K562 (cell line): Measurements from ENCODE around the gene CCDC167. TPM values are rescaled to one million over a fixed set of nuclear protein-coding genes. Genes with fewer than 3 reads are reported as not detected.

Source experiments
- BCOR ChIP-seq: fragments of 450-650 bp; IDR thresholded peaks from 2 replicates; pipeline ENCODE4 v1.6.1; 2016
- HNRNPH1 ChIP-seq: fragments of 200-400 bp; formaldehyde crosslinking; optimal IDR thresholded peaks from 2 replicates; pipeline ENCODE3; 2017; ENCODE audit warnings: low read depth, mild to moderate bottlenecking, low read length, moderate library complexity
- HSF4 ChIP-seq: fragments of 250-450 bp; sonication (Bioruptor Pico); IDR thresholded peaks from 2 replicates; pipeline ENCODE4 v2.1.2; 2022; ENCODE audit warnings: mild to moderate bottlenecking, moderate library complexity, borderline replicate concordance
- MBD1 ChIP-seq: fragments of 250-450 bp; sonication (Bioruptor Pico); IDR thresholded peaks from 2 replicates; pipeline ENCODE4 v1.8.0; 2022; ENCODE audit warnings: inconsistent platforms
- NR2F6 ChIP-seq: fragments of 450-650 bp; formaldehyde crosslinking; IDR thresholded peaks from 2 replicates; pipeline ENCODE4 v1.4.0; 2020; ENCODE audit warnings: mild to moderate bottlenecking
- POLR2A ChIP-seq: fragments of 450-650 bp; conservative IDR thresholded peaks from 2 replicates; pipeline ENCODE4 v1.6.1; 2016
- RBM15 ChIP-seq: fragments of 200-400 bp; formaldehyde crosslinking; IDR thresholded peaks from 2 replicates; pipeline ENCODE4 v1.6.1; 2018; ENCODE audit warnings: mild to moderate bottlenecking, low read length, moderate library complexity; ENCODE audit not compliant: insufficient read depth
- SOX6 ChIP-seq: fragments of 450-650 bp; IDR thresholded peaks from 2 replicates; pipeline ENCODE4 v1.6.1; 2014; ENCODE audit warnings: mild to moderate bottlenecking
- SP2 ChIP-seq: IDR thresholded peaks from 2 replicates; pipeline ENCODE4 v1.6.1; 2011; ENCODE audit warnings: mild to moderate bottlenecking, low read depth, low read length, moderate library complexity; ENCODE audit not compliant: poor library complexity, severe bottlenecking; ENCODE audit errors: extremely low read depth
- TBL1XR1 ChIP-seq, 2 experiments: IDR thresholded peaks; 2 replicates each; pipeline ENCODE4 v1.6.1; 2012; ENCODE audit warnings: improper control_type of control experiment in 2 of 2, low read length in 2 of 2, mild to moderate bottlenecking in 1 of 2
- polyA plus RNA-seq, 8 experiments: library from polyadenylated mRNA; depleted of rRNA in 4 of 8; stranded (reverse) in 5 of 8; unstranded in 3 of 8; fragments of >200 nt; fragmentation: Nextera tagmentation in 2 of 8; fragmentation: Illumina TruSeq in 1 of 8; extraction: Ambion mirVana in 2 of 8; extraction: Trizol in 1 of 8; gene quantifications; 2 replicates each; pipeline versions ENCODE4 v1.2.1 to v1.2.3, GENCODE V29; 2011 to 2014; ENCODE audit warnings: inconsistent platforms in 1 of 8, missing spikeins in 1 of 8
- total RNA-seq, 7 experiments: library from RNA; depleted of rRNA in 6 of 7; stranded (reverse); fragments of >200 nt in 6 of 7; fragmentation: Illumina TruSeq in 2 of 7; extraction: Trizol in 2 of 7; gene quantifications; 2 replicates each; pipeline versions ENCODE4 v1.2.1 to v1.2.3, GENCODE V29; 2011 to 2021; ENCODE audit warnings: low replicate concordance in 1 of 7
- TF ChIP-seq, protein P1 (sequence below), 2 experiments: fragments of 450-650 bp; formaldehyde crosslinking in 1 of 2; IDR thresholded peaks; 2 replicates each; pipeline versions ENCODE4 v1.4.0 to v1.6.1; 2014 to 2020; ENCODE audit warnings: mild to moderate bottlenecking in 2 of 2, borderline replicate concordance in 1 of 2, low read depth in 1 of 2

CCDC167 gene
- total and polyA plus RNA-seq, 9 of the 15 experiments (the other 6 are each of a cell fraction or from before 2014, with no cell fraction given), result 26.0 to 114 (median 45.2) TPM

- TF ChIP-seq NR2F6 (no peak), BCOR (no peak), RBM15 (no peak), HNRNPH1 (no peak), POLR2A (no peak), MBD1 (CRISPR knock-in tag) (no peak), SOX6 (no peak), TBL1XR1 (IDR thresholded peaks at IDR 0.05; ENCODE audit: low read length in 2 of 2) (no peak), HSF4 (CRISPR knock-in tag) (no peak), SP2 (no peak)
- TF ChIP-seq, protein P1, sequence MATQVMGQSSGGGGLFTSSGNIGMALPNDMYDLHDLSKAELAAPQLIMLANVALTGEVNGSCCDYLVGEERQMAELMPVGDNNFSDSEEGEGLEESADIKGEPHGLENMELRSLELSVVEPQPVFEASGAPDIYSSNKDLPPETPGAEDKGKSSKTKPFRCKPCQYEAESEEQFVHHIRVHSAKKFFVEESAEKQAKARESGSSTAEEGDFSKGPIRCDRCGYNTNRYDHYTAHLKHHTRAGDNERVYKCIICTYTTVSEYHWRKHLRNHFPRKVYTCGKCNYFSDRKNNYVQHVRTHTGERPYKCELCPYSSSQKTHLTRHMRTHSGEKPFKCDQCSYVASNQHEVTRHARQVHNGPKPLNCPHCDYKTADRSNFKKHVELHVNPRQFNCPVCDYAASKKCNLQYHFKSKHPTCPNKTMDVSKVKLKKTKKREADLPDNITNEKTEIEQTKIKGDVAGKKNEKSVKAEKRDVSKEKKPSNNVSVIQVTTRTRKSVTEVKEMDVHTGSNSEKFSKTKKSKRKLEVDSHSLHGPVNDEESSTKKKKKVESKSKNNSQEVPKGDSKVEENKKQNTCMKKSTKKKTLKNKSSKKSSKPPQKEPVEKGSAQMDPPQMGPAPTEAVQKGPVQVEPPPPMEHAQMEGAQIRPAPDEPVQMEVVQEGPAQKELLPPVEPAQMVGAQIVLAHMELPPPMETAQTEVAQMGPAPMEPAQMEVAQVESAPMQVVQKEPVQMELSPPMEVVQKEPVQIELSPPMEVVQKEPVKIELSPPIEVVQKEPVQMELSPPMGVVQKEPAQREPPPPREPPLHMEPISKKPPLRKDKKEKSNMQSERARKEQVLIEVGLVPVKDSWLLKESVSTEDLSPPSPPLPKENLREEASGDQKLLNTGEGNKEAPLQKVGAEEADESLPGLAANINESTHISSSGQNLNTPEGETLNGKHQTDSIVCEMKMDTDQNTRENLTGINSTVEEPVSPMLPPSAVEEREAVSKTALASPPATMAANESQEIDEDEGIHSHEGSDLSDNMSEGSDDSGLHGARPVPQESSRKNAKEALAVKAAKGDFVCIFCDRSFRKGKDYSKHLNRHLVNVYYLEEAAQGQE (IDR thresholded peaks at IDR 0.05; ENCODE audit: borderline replicate concordance), result peak; percentile 72; the same call in 1 of the 2 replicates
- TF ChIP-seq, protein P1 (CRISPR knock-in tag; IDR thresholded peaks at IDR 0.05; ENCODE audit: low read depth), result no peak
Observed at GRCh38 chr6:37538107-37538506, 38.4 kb upstream of the CCDC167 start (continued).
